ENCODE data around the gene NCOA3.

Gene NCOA3

DNA sequence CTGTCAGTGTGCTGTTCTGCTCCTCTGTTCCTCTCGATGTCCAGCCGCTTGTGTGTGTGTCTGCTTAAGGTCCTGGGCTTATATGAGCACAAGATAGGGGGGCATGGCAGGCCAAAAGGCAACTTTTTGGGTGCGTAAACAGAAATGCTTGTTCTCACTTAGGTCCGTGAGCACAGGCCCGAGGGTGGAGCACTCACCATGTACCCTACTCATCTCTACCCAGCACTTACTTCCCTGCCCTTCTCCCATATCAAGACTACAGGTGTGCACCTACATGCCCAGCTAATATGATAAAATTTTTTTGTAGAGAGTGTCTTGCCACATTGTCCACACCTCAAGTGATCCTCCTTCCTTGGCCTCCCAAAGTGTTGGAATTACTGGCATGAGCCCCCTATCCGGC, 34.3 kb downstream of the NCOA3 start:
- H4K20me1 ChIP-seq = peaks cover 71% of the 10 kb centered on the region
- no peak for TF ChIP-seq Cebpa-rat (IDR thresholded peaks at IDR 0.05)
- H3K4me1 ChIP-seq = peaks cover 22% of the 10 kb centered on the region
- H3K27me3 ChIP-seq = no peaks in the 10 kb centered on the region
- no peak overlapping the region for H3K4me2 ChIP-seq
- peaks cover 25% of the 10 kb centered on the region; the same call in 1 of the 2 replicates for H3K36me3 ChIP-seq
- no peak overlapping the region for H3K4me3 ChIP-seq
- H3K27ac ChIP-seq = no peak overlapping the region
- no peaks in the 10 kb centered on the region for H3K9me3 ChIP-seq
- H3K9ac ChIP-seq = no peak overlapping the region

DNA sequence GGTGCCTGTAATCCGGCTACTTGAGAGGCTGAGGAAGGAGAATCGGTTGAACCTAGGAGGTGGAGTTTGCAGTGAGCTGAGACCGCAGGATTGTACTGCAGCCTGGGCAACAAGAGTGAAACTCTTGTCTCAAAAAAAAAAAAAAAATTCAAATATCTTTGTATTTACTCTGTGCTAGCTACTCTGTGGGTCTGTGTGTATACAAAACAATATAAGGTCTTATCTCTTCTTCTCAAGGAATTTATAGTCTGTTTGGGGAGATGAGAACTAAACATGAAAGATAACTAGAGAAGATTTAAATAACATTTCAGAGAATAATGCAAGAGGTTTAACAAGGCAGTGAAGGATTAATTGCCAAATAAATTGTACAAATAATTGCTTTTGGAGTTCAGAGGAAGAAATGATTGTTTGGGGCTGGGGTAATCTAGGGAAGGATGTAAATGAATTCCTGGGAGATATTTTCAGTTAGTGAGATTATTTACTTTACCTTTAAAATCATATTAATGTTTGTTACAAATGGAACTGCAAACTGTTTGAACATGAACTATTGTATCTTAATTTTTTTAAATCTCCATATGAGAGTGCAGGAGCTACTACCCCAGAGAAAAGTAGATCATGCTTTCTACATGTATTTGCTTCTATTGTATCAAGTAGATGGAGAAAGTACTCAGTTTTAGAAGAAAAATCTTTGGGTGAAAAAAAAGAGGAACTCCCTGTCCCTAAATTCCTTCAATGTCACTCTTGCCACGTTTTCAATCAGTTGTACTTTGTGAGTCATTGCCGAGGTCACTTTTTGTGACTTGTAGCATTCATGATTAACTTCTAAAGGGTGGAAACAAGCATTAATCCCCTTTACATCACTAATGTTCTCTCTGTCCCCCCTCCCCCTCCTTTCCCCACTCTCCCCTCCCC, 39.0 kb downstream of the NCOA3 start:
- H3K4me2 ChIP-seq = peak overlapping the region; percentile 23
- no peak for TF ChIP-seq Cebpa-rat (IDR thresholded peaks at IDR 0.05)
- H3K4me1 ChIP-seq = peaks cover 67% of the 10 kb centered on the region
- H4K20me1 ChIP-seq = peaks cover 75% of the 10 kb centered on the region
- no peak overlapping the region for H3K9ac ChIP-seq
- no peak overlapping the region for H3K4me3 ChIP-seq
- H3K9me3 ChIP-seq = peaks cover 3% of the 10 kb centered on the region; the same call in 1 of the 2 replicates
- no peak overlapping the region for H3K27ac ChIP-seq
- H3K36me3 ChIP-seq = peaks cover 11% of the 10 kb centered on the region; the same call in 1 of the 2 replicates
- no peaks in the 10 kb centered on the region for H3K27me3 ChIP-seq

DNA sequence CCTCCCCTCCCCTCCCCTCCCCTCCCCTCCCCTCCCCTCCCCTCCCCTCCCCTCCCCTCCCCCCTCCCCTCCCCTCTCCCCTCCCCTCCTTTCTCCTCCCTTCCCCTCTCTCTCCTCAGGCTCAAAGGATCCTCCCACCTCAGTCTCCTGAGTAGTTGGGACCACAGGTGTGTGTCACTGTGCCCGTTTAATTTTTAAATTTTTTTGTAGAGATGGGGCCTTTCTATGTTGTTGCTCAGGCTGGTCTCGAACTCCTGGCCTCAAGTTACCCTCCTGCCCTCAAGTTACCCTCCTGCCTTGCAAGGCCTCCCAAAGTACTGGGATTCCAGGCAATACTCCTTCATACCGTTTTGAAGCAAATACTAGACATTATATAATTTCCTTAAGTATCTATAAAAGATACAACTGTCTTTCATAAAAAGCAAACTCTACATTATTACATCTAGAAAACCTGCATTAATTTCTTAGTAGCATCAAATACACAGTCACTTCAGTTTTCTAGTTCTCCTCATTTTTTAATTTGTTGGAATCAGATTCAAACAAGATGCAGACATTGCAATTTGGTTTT, 39.8 kb downstream of the NCOA3 start:
- H3K27ac ChIP-seq = no peak overlapping the region
- H4K20me1 ChIP-seq = peaks cover 68% of the 10 kb centered on the region

DNA sequence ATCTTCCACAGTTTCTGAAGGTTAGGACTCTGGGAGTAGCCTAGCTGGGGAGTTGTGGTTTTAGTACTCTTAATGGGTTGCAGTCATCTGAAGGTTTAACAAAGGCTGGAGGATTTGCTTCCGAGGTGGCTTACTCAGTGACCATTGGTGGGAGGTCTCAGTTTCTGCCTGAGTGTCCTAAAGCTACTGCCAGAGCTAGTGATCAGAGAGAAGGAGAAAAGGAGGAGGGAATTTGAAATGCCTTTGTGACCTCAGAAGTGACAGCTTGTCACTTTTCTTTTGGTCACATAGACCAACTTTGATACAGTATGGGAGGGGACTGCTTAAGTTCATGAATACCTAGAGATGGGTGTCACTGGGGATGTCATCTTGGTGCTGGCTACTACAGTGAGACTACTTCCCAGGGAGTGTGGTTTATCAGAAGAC, 41.3 kb downstream of the NCOA3 start:
- Histone ChIP-seq H3K4me2 (peak overlapping the region; percentile 70), H3K9ac (peak overlapping the region; percentile 30), H3K27ac (peak overlapping the region; percentile 42), H3K4me1 (peaks cover 60% of the 10 kb centered on the region), H3K4me3 (no peak overlapping the region), H4K20me1 (peaks cover 52% of the 10 kb centered on the region), H3K27me3 (no peaks in the 10 kb centered on the region), H3K9me3 (peaks cover 8% of the 10 kb centered on the region; the same call in 1 of the 2 replicates), H3K36me3 (peaks cover 25% of the 10 kb centered on the region; the same call in 1 of the 2 replicates)
- TF ChIP-seq Cebpa-rat (IDR thresholded peaks at IDR 0.05) = no peak

More for the DNA sequence above, 39.8 kb downstream of the NCOA3 start:
- Histone ChIP-seq H3K4me2 (peak overlapping the region; percentile 70), H3K9ac (no peak overlapping the region), H3K9me3 (peaks cover 8% of the 10 kb centered on the region; the same call in 1 of the 2 replicates), H3K4me3 (no peak overlapping the region), H3K36me3 (peaks cover 15% of the 10 kb centered on the region; the same call in 1 of the 2 replicates), H3K4me1 (peaks cover 71% of the 10 kb centered on the region), H3K27me3 (no peaks in the 10 kb centered on the region)
- TF ChIP-seq Cebpa-rat (IDR thresholded peaks at IDR 0.05) = no peak

DNA sequence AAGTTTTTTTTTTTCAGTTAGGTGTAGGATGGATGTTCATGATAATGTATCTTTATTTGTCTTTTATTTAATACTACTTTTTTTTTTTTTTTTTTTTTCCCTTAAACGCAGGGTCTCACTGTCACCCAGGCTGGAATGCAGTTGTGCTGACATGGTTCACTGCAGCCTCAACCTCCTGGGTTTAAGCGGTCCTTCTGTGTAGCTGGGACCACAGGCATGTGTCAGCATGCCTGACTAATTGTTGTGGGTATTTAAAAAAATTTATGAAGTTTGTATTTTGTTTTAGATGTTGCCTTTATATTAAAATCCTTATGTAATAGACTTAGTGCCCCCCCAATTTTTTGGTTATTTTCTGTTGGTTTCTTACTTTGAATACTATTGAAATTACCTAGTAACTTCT, 42.6 kb downstream of the NCOA3 start:
- TF ChIP-seq Cebpa-rat (IDR thresholded peaks at IDR 0.05) = no peak
- peaks cover 8% of the 10 kb centered on the region; the same call in 1 of the 2 replicates for H3K9me3 ChIP-seq
- H3K4me1 ChIP-seq = peaks cover 60% of the 10 kb centered on the region
- H3K27ac ChIP-seq = no peak overlapping the region
- H3K9ac ChIP-seq = no peak overlapping the region
- H3K4me2 ChIP-seq = peak overlapping the region; percentile 70
- no peaks in the 10 kb centered on the region for H3K27me3 ChIP-seq
- H3K36me3 ChIP-seq = peaks cover 25% of the 10 kb centered on the region; the same call in 1 of the 2 replicates
- no peak overlapping the region for H3K4me3 ChIP-seq
- H4K20me1 ChIP-seq = peaks cover 46% of the 10 kb centered on the region

DNA sequence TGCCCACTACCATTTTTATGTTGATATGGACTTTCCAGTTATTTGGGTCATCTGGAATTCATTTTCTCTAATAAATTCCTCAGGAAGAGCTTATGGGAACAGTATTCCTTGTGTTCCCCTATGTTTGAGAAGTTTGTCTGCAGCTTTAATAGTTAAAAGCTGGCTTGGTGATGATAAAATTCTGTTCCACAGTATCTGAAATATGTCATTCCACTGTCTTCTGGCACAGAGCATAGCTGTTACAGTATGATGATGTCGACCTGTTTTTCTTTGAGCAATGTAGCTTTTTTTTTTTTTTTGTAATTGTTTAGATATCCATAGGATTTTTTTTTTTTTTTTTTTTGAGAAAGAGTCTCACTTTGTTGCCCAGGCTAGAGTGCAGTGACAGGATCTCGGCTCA, 43.2 kb downstream of the NCOA3 start:
- no peak overlapping the region for H3K9ac ChIP-seq
- H3K27me3 ChIP-seq = no peaks in the 10 kb centered on the region
- peak overlapping the region; percentile 70 for H3K4me2 ChIP-seq
- peaks cover 60% of the 10 kb centered on the region for H3K4me1 ChIP-seq
- peaks cover 25% of the 10 kb centered on the region; the same call in 1 of the 2 replicates for H3K36me3 ChIP-seq
- no peak overlapping the region for H3K4me3 ChIP-seq
- H3K9me3 ChIP-seq = peaks cover 8% of the 10 kb centered on the region; the same call in 1 of the 2 replicates
- H3K27ac ChIP-seq = no peak overlapping the region
- TF ChIP-seq Cebpa-rat (IDR thresholded peaks at IDR 0.05) = no peak
- H4K20me1 ChIP-seq = peaks cover 46% of the 10 kb centered on the region

DNA sequence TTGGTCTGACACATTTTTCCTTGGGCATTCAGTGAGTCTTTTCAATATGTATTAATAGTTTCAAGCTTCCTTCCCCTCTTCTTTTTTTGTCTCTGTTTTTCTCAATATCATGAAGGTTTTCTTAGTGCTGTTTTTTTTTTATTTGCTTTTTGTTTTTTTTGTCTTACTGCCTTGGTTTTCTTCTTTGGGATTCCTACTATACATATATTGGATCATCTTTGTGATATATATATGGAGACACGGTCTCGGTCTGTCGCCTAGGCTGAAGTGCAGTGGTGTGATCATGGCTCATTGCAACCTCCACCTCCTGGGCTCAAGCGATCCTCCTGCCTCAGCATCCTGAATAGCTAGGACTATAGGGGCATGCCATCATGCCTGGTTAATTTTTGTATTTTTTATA, 43.8 kb downstream of the NCOA3 start:
- no peaks in the 10 kb centered on the region for H3K27me3 ChIP-seq
- H3K27ac ChIP-seq = no peak overlapping the region
- H3K9ac ChIP-seq = no peak overlapping the region
- peaks cover 25% of the 10 kb centered on the region; the same call in 1 of the 2 replicates for H3K36me3 ChIP-seq
- peaks cover 47% of the 10 kb centered on the region for H4K20me1 ChIP-seq
- peaks cover 54% of the 10 kb centered on the region for H3K4me1 ChIP-seq
- no peak for TF ChIP-seq Cebpa-rat (IDR thresholded peaks at IDR 0.05)
- peak overlapping the region; percentile 70 for H3K4me2 ChIP-seq
- H3K9me3 ChIP-seq = peaks cover 8% of the 10 kb centered on the region; the same call in 1 of the 2 replicates
- no peak overlapping the region for H3K4me3 ChIP-seq

DNA sequence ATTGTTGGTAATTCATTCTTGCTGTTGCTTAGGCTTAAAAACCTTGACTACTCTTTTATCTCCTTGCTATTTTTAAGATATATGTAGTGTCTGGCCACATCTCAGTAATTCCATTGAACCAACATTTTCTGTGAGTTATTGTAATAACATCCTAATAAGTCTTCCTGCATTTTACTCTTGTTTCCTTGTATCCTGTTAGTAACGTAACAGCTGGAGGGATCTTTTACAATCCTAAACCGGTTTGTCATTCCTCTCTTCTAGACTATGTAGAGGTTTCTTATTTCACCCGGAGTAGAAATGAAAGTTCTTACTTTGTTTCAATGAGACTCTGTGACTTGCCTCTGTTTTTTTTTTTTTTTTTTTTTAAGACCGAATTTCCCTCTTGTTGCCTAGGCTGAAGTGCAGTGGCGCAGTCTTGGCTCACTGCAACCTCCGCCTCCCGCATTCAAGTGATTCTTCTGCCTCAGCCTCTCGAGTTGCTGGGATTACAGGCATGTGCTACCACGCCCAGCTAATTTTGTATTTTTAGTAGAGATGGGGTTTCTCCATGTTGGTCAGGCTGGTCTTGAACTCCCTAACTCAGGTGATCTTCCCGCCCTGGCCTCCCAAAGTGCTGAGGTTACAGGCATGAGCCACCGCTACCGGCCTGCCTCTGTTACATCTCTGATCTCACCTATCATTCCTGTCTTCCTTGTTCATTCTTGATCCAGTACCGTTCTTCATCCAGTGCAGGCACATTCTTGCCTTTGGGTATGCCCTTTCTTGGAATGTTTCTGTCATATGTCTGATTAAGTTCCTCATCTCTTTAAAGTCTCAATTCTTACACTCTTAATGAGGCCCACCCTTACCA, 44.7 kb downstream of the NCOA3 start:
- H3K4me2 ChIP-seq = no peak overlapping the region
- peaks cover 47% of the 10 kb centered on the region for H3K4me1 ChIP-seq
- no peak overlapping the region for H3K4me3 ChIP-seq
- no peak overlapping the region for H3K9ac ChIP-seq
- peaks cover 8% of the 10 kb centered on the region; the same call in 1 of the 2 replicates for H3K9me3 ChIP-seq
- peaks cover 25% of the 10 kb centered on the region; the same call in 1 of the 2 replicates for H3K36me3 ChIP-seq
- H3K27me3 ChIP-seq = no peaks in the 10 kb centered on the region
- TF ChIP-seq Cebpa-rat (IDR thresholded peaks at IDR 0.05) = no peak
- no peak overlapping the region for H3K27ac ChIP-seq
- peaks cover 47% of the 10 kb centered on the region for H4K20me1 ChIP-seq

DNA sequence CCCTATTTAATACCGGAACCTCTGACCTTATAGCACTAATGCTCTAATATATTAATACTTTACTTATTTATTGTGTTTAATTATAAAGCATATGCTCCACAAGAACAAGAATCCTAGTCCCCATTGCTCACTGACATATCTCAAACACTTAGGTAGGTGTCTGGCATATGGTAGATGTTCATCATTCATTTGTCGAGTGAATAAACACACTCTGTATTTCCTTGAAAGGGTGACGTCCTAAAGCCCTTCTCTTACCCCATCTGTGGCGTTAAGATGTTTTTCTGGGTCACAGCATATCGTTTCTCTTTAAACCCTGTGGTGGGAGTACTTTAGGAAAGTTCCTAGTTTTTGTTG, 45.3 kb downstream of the NCOA3 start:
- Histone ChIP-seq H3K27me3 (no peaks in the 10 kb centered on the region), H3K36me3 (peaks cover 25% of the 10 kb centered on the region; the same call in 1 of the 2 replicates), H3K4me2 (no peak overlapping the region), H3K9ac (no peak overlapping the region), H3K9me3 (peaks cover 8% of the 10 kb centered on the region; the same call in 1 of the 2 replicates), H3K27ac (no peak overlapping the region), H3K4me3 (no peak overlapping the region), H4K20me1 (peaks cover 51% of the 10 kb centered on the region), H3K4me1 (peaks cover 41% of the 10 kb centered on the region)
- no peak for TF ChIP-seq Cebpa-rat (IDR thresholded peaks at IDR 0.05)
